VCaP (cell line): Measurements from ENCODE around the gene DUSP8.
"Not testable (repeated sequence)": the region's sequence is repeated elsewhere in the genome, so short reads cannot be mapped to it uniquely, and the experiment has no call there.

Source experiments
- H3K27ac ChIP-seq: fragments of 450-650 bp; 2 replicates; pipeline ENCODE4 v1.5.1; 2017
- CTCF ChIP-seq: fragments of 450-650 bp; conservative IDR thresholded peaks from 2 replicates; pipeline ENCODE4 v1.5.1; 2017; ENCODE audit warnings: mild to moderate bottlenecking, moderate library complexity

Gene DUSP8

GRCh38 chr11:1511937-1512496, 60.1 kb downstream of the DUSP8 start:
- H3K27ac ChIP-seq = no peak overlapping the region
- TF ChIP-seq CTCF = no peak

GRCh38 chr11:1510928-1511327, 61.1 kb downstream of the DUSP8 start:
- TF ChIP-seq CTCF = no peak
- H3K27ac ChIP-seq = no peak overlapping the region

- H3K27ac ChIP-seq = not testable (repeated sequence)
Observed at GRCh38 chr11:1510351-1510750, 61.7 kb downstream of the DUSP8 start.

- no peak for TF ChIP-seq CTCF
- H3K27ac ChIP-seq = no peak overlapping the region
Observed at GRCh38 chr11:1509626-1510255, 62.3 kb downstream of the DUSP8 start.

- no peak overlapping the region for H3K27ac ChIP-seq
- TF ChIP-seq CTCF = no peak
Observed at GRCh38 chr11:1508986-1509385, 63.1 kb downstream of the DUSP8 start.

GRCh38 chr11:1508491-1508891, 63.6 kb downstream of the DUSP8 start:
- TF ChIP-seq CTCF = no peak
- H3K27ac ChIP-seq = no peak overlapping the region

GRCh38 chr11:1507381-1508140, 64.5 kb downstream of the DUSP8 start:
- no peak for TF ChIP-seq CTCF
- H3K27ac ChIP-seq = no peak overlapping the region

- no peak overlapping the region for H3K27ac ChIP-seq
- no peak for TF ChIP-seq CTCF
Observed at GRCh38 chr11:1506981-1507380, 65.1 kb downstream of the DUSP8 start.
